ENCODE results near the gene MTCL3.

The MTCL3 gene

GRCh38 chr6:127435626-127436220 lies 83.4 kb downstream of the MTCL3 start:
- Mint-ChIP-seq H3K4me1 (peaks cover 2 to 4% of the 10 kb centered on the region in 2 experiments; a peak in 2 of 4 replicates), H3K4me3 (no peak overlapping the region), H3K27ac (no peak overlapping the region), H3K36me3 (ENCODE audit: insufficient read depth in 1 of 3, low read depth in 3 of 3) (peaks cover 0 to 3% (median 0%) of the 10 kb centered on the region in 3 experiments; a peak in 2 of 7 replicates), H3K9me3 (peaks cover 0 to 2% of the 10 kb centered on the region in 2 experiments; a peak in 1 of 5 replicates), H3K27me3 (ENCODE audit: low read depth) (no peaks in the 10 kb centered on the region)
- Histone ChIP-seq H3K23ac (ENCODE audit: insufficient read length, low read depth, low read length) (no peak overlapping the region), H3K4me1 (ENCODE audit: insufficient read depth, low read length) (no peaks in the 10 kb centered on the region), H2BK5ac (ENCODE audit: insufficient read length, low read length) (no peak overlapping the region), H4K8ac (replicated peaks; ENCODE audit: insufficient read length, low read depth, low read length) (no peak overlapping the region), H3K14ac (ENCODE audit: insufficient read depth, low read length) (no peak overlapping the region), H4K5ac (ENCODE audit: insufficient read length, low read depth, low read length) (no peak overlapping the region), H3K4me2 (ENCODE audit: insufficient read depth, insufficient read length, low read length) (no peak overlapping the region), H4K91ac (ENCODE audit: insufficient read length, low read depth, low read length) (no peak overlapping the region), H3K27ac (ENCODE audit: insufficient read length, low read depth, low read length) (no peak overlapping the region), H2BK15ac (ENCODE audit: low read depth, low read length) (no peak overlapping the region), H3K9me3 (ENCODE audit: control insufficient read depth, low read depth, low read length) (no peaks in the 10 kb centered on the region), H3K18ac (ENCODE audit: insufficient read length, low read depth, low read length) (no peak overlapping the region), H2AFZ (ENCODE audit: low read length) (no peak overlapping the region), H2BK12ac (ENCODE audit: insufficient read length, low read depth, low read length) (no peak overlapping the region), H2BK120ac (ENCODE audit: low read depth, low read length, poor library complexity, severe bottlenecking) (no peak overlapping the region), H3T11ph (ENCODE audit: low read length) (no peak overlapping the region), H2BK20ac (ENCODE audit: low read depth, low read length, poor library complexity, severe bottlenecking) (no peak overlapping the region), H3K4ac (ENCODE audit: low read depth, low read length) (no peak overlapping the region), H3K79me1 (ENCODE audit: insufficient read depth, low read depth, low read length, poor library complexity, severe bottlenecking) (no peaks in the 10 kb centered on the region), H2AK5ac (ENCODE audit: insufficient read length, low read length) (no peak overlapping the region), H3K27me3 (ENCODE audit: insufficient read depth, low read length) (no peaks in the 10 kb centered on the region), H4K20me1 (ENCODE audit: control insufficient read depth, insufficient read depth, insufficient read length) (no peaks in the 10 kb centered on the region), H3K79me2 (ENCODE audit: insufficient read depth, low read length) (no peaks in the 10 kb centered on the region), H3K23me2 (ENCODE audit: insufficient read length, low read depth, low read length, poor library complexity, severe bottlenecking) (no peaks in the 10 kb centered on the region), H3K9ac (ENCODE audit: extremely low read depth, insufficient read length, low read length) (no peak overlapping the region), H3K56ac (ENCODE audit: insufficient read length, low read depth, low read length) (no peak overlapping the region)
- TF ChIP-seq CTCF (conservative IDR thresholded peaks at IDR 0.05), result no peak
- no CpG with 5 or more reads among the region's 7 CpGs for WGBS (ENCODE audit: extremely low coverage, insufficient read length, low lambda C conversion rate)
- DNase-seq, result no peak

All from H9 (cell line).